Measurements from ENCODE around the gene CDHR3. TPM values are rescaled to one million over a fixed set of nuclear protein-coding genes. Genes with fewer than 3 reads are reported as not detected.

The CDHR3 gene
- total RNA-seq, 1 experiment from 2014 or later = 20.4 TPM

Other genes starting within 250 kb of the CDHR3 start
- gene ATXN7L1, start 86.7 kb upstream of the CDHR3 start, total RNA-seq (2014; rRNA removed; shearing (Covaris generic)) = 3.8 and 4.0 TPM in 2 replicates
- 33.1 and 48.0 TPM in 2 replicates for gene SYPL1, start 149.0 kb downstream of the CDHR3 start, total RNA-seq (2014; rRNA removed; shearing (Covaris generic))

Measured in HT-29 (cell line).